ENCODE results near the gene GSS.

The GSS gene

GRCh38 chr20:34943808-34944567 lies 11.6 kb downstream of the GSS start:
- H3K36me3 ChIP-seq (ENCODE audit: control insufficient read depth, insufficient read depth, low read length) = no peaks in the 10 kb centered on the region
- H3K27ac ChIP-seq = no peak overlapping the region

GRCh38 chr20:34942301-34942700 lies 13.3 kb downstream of the GSS start:
- H3K4me2 ChIP-seq (ENCODE audit: low read length) = no peak overlapping the region
- H2AFZ ChIP-seq = no peak overlapping the region
- no peak for TF ChIP-seq CTCF (IDR thresholded peaks at IDR 0.05)
- H3K27ac ChIP-seq = no peak overlapping the region
- no peaks in the 10 kb centered on the region for H3K4me1 ChIP-seq
- H3K9ac ChIP-seq = no peak overlapping the region
- H3K36me3 ChIP-seq (ENCODE audit: control insufficient read depth, insufficient read depth, low read length) = no peaks in the 10 kb centered on the region
- H3K4me3 ChIP-seq (ENCODE audit: low read depth, low read length) = no peak overlapping the region
- H3K79me2 ChIP-seq = no peaks in the 10 kb centered on the region
- no peaks in the 10 kb centered on the region for H3K27me3 ChIP-seq (ENCODE audit: control insufficient read depth, insufficient read depth, low read length)
- no peaks in the 10 kb centered on the region for H3K9me3 ChIP-seq (ENCODE audit: control insufficient read depth, low read length)

More at GRCh38 chr20:34943808-34944567, 11.6 kb downstream of the GSS start:
- H3K4me2 ChIP-seq (ENCODE audit: low read length) = no peak overlapping the region
- TF ChIP-seq CTCF (IDR thresholded peaks at IDR 0.05) = no peak
- H3K27me3 ChIP-seq (ENCODE audit: control insufficient read depth, insufficient read depth, low read length) = no peaks in the 10 kb centered on the region
- no peaks in the 10 kb centered on the region for H3K79me2 ChIP-seq
- H3K9me3 ChIP-seq (ENCODE audit: control insufficient read depth, low read length) = no peaks in the 10 kb centered on the region
- no peak overlapping the region for H3K4me3 ChIP-seq (ENCODE audit: low read depth, low read length)
- no peaks in the 10 kb centered on the region for H3K4me1 ChIP-seq
- H3K9ac ChIP-seq = no peak overlapping the region
- no peak overlapping the region for H2AFZ ChIP-seq

- H3K4me1 ChIP-seq = no peaks in the 10 kb centered on the region
- H3K36me3 ChIP-seq (ENCODE audit: control insufficient read depth, insufficient read depth, low read length) = no peaks in the 10 kb centered on the region
- H3K4me3 ChIP-seq (ENCODE audit: low read depth, low read length) = no peak overlapping the region
- no peaks in the 10 kb centered on the region for H3K27me3 ChIP-seq (ENCODE audit: control insufficient read depth, insufficient read depth, low read length)
- TF ChIP-seq CTCF (IDR thresholded peaks at IDR 0.05) = no peak
- no peak overlapping the region for H3K9ac ChIP-seq
- no peaks in the 10 kb centered on the region for H3K9me3 ChIP-seq (ENCODE audit: control insufficient read depth, low read length)
- no peaks in the 10 kb centered on the region for H3K79me2 ChIP-seq
- no peak overlapping the region for H2AFZ ChIP-seq
- H3K27ac ChIP-seq = no peak overlapping the region
- no peak overlapping the region for H3K4me2 ChIP-seq (ENCODE audit: low read length)
These were observed 14.4 kb downstream of the GSS start for GRCh38 chr20:34941226-34941625.

GRCh38 chr20:34940081-34940481 lies 15.5 kb downstream of the GSS start:
- no peak overlapping the region for H3K27ac ChIP-seq
- no peaks in the 10 kb centered on the region for H3K9me3 ChIP-seq (ENCODE audit: control insufficient read depth, low read length)
- no peak overlapping the region for H2AFZ ChIP-seq
- H3K79me2 ChIP-seq = no peaks in the 10 kb centered on the region
- no peak overlapping the region for H3K4me3 ChIP-seq (ENCODE audit: low read depth, low read length)
- TF ChIP-seq CTCF (IDR thresholded peaks at IDR 0.05) = no peak
- no peaks in the 10 kb centered on the region for H3K27me3 ChIP-seq (ENCODE audit: control insufficient read depth, insufficient read depth, low read length)
- no peak overlapping the region for H3K9ac ChIP-seq
- no peak overlapping the region for H3K4me2 ChIP-seq (ENCODE audit: low read length)
- no peaks in the 10 kb centered on the region for H3K36me3 ChIP-seq (ENCODE audit: control insufficient read depth, insufficient read depth, low read length)
- H3K4me1 ChIP-seq = no peaks in the 10 kb centered on the region
